Astrocyte of the cerebellum (primary cell): ENCODE data around the gene PDE3B.

Experiments
- DNase-seq: peaks from one replicate; pipeline ENCODE4 v3.0.0-alpha.2; 2011; ENCODE audit warnings: low read depth
- H3K4me3 ChIP-seq: 2 replicates; pipeline ENCODE4 v1.5.1; 2011; ENCODE audit warnings: mild to moderate bottlenecking, low read depth, low read length, moderate library complexity
- in situ Hi-C: cut with HindIII; loops from 2 replicates; pipeline ENCODE4 v1.10.0; 2017; ENCODE audit warnings: low sequenced_read_pairs
- TF ChIP-seq, protein P1 (sequence below): IDR thresholded peaks from 2 replicates; pipeline ENCODE4 v1.5.1; 2012; ENCODE audit warnings: low read length, low read depth, moderate library complexity, mild to moderate bottlenecking; ENCODE audit errors: missing control alignments

PDE3B gene

DNA sequence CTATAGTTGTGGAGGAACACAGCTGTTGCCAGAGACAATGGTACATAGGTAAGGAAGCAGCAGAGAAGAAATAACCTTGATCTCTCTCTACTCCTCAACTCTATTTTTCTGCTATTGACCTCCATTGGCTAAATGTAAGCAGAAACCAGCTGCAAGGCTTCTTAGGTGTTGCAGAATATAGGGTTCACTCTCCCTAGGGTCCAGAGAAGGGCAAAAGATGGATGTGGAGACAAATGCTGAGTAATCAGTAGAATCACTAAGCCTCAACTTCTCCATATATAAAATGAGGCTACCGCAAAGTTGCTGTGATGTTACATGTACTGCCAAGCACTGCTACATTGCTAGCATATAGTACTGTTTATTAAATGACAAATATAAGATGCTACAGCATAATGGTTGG, 120.6 kb downstream of the PDE3B start:
- DNase-seq: no peak
- TF ChIP-seq, protein P1, sequence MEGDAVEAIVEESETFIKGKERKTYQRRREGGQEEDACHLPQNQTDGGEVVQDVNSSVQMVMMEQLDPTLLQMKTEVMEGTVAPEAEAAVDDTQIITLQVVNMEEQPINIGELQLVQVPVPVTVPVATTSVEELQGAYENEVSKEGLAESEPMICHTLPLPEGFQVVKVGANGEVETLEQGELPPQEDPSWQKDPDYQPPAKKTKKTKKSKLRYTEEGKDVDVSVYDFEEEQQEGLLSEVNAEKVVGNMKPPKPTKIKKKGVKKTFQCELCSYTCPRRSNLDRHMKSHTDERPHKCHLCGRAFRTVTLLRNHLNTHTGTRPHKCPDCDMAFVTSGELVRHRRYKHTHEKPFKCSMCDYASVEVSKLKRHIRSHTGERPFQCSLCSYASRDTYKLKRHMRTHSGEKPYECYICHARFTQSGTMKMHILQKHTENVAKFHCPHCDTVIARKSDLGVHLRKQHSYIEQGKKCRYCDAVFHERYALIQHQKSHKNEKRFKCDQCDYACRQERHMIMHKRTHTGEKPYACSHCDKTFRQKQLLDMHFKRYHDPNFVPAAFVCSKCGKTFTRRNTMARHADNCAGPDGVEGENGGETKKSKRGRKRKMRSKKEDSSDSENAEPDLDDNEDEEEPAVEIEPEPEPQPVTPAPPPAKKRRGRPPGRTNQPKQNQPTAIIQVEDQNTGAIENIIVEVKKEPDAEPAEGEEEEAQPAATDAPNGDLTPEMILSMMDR: no peak
- in situ Hi-C loops: no loop called here
- no peak overlapping the region for H3K4me3 ChIP-seq

DNA sequence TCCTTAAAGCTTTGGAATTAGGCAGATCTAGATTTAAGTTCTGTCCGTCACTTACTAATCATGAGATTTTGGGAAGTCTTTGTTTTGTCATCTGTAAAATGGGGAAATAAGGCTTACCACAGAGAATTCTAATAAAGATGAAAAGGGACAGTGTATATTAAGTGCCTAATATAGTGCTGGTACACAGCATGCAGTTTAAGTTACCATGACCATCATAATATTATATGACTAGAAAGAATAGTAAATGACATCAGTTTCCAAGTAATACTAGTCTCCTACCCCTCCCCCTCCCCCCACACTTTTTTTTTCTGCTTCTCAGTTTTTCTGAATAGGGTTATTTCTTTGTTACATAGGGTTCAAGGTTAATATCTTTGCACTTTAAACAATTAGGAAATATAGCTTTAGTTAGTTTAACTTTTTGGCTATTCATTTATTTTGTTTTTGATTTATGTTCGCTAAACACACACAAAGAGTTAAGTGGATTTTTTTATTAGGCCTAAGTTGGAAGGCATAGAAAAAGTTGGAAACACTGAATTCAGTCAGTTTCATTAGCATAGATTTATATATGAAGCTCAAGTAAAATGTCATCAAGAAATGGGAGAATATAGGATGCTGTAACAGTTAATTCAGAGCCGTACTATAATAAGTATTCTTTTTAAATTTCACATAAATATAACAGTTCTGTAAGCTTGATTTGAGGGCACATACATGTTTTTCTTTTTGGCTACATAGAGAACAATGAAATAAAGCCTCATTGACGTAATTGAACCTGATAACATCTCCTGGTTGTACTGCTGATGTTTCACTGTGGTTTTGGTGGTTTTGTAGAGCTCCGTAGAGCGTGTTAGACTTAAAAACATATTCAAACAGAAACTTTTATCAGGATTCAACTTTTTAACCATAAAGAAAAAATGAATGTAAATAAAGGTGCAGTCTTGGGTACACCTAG, 121.2 kb downstream of the PDE3B start:
- in situ Hi-C loops: no loop called here
- no peak overlapping the region for H3K4me3 ChIP-seq
- peak; percentile 36 for DNase-seq
- TF ChIP-seq, protein P1: no peak

DNA sequence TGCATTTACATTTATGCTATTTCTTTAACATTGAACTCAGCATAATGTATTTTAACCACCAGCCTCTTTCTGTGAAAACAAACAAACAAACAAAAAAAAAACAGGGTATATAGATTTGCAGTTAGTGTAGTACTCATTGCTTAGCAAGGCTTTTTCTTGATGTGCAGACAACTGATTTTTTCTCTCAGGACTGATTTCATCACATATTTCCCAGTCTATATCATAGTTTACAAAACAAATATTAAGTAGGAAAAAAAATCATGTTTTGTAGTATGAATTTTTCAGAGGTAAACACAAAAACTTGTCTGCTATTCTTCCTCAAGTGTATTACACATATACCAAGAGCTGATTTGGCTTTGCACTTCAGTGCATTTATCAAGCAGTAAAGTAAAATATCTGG, 123.0 kb downstream of the PDE3B start:
- DNase-seq: no peak
- in situ Hi-C loops: no loop called here
- H3K4me3 ChIP-seq: no peak overlapping the region
- TF ChIP-seq, protein P1: no peak

DNA sequence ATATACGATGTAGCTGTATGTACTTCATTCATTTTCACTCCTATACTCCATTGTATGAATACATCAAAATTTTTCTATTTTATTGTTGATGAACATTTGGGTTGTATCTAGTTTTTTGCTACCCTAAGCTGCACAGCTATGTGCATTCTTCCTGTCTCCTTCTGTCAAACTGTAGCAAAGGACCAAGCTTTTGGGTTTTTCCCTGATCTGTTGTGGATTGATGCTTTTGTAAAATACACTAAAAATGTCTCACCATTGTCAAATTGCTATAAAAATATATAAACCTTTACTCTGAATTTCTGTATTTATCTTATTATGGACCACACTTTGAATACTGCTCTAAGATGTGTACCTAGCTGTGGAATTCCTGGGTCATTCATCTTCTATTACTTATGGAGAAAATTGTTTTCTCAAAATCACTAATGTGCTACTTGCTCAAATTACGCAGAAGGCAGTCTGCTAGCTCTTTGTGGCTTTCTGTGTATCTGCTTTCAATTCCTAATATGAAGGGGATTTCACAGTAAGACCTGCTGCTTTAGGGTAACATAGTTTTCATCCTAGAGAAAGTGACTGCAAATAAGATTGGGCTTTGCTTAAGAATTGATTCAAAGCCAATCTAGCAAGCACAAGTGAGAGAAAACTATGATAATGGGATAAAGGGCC, 125.1 kb downstream of the PDE3B start:
- TF ChIP-seq, protein P1: no peak
- no peak overlapping the region for H3K4me3 ChIP-seq
- DNase-seq: no peak
- in situ Hi-C loops: no loop called here

DNA sequence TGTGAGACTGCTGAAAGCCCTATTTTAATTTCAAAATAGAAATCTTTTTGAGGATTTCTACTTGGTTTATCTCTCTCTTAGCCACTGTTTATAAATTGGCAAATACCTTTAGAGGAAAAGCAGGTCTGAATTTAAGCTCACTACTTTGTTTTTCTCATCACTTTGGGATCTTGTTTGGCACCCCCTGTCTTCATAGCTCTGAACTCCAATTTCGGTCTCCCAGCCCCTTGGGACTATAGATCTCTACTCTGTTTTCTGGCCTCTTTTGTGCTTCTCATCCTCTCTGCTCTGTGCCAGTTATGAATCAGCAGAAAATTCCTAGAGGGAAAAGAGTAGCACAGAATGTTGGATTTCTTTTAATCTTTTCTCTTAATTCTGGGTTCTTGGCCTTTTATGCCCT, 130.2 kb downstream of the PDE3B start:
- in situ Hi-C loops: no loop called here
- DNase-seq: no peak
- TF ChIP-seq, protein P1: peak; percentile 34
- H3K4me3 ChIP-seq: no peak overlapping the region

DNA sequence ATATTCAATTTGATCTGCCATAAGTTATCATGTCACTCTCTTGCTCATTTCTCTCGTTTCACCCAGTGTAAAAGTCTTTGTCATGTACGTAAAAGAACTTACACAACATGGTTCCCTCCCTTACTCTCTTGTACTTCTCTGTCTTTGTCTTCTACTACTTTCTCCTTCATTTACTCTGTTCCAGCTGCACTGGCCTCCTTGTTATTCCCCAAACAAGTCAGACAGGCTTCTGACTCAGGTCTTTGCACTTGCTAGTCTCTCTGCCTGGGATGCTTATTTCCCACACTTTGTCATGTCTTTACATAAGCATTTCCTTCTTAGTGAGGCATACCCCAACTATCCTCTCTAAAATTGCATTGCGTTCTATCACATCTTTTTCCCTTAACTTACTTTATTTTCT, 131.1 kb downstream of the PDE3B start:
- H3K4me3 ChIP-seq: no peak overlapping the region
- no peak for DNase-seq
- TF ChIP-seq, protein P1: no peak
- in situ Hi-C loops: no loop called here
